Astrocyte of the spinal cord (primary cell): ENCODE data around the gene LAMTOR4.
A peak's percentile ranks its signal among the peaks of the same experiment; 100 is the strongest.

Experiments used
- DNase-seq: peaks from one replicate; pipeline ENCODE4 v3.0.0; 2011; ENCODE audit warnings: low read depth, low spot score
- H3K4me3 ChIP-seq: 2 replicates; pipeline ENCODE4 v1.5.1; 2011; ENCODE audit warnings: low read depth, mild to moderate bottlenecking, low read length, moderate library complexity
- CTCF ChIP-seq: IDR thresholded peaks from 2 replicates; pipeline ENCODE4 v1.5.1; 2012; ENCODE audit warnings: low read depth, mild to moderate bottlenecking, low read length, inconsistent platforms
- in situ Hi-C: cut with HindIII; loops from 2 replicates; pipeline ENCODE4 v1.10.0; 2017; ENCODE audit warnings: low sequenced_read_pairs

The LAMTOR4 gene

GRCh38 chr7:100152937-100153666, 4.4 kb downstream of the LAMTOR4 start:
- in situ Hi-C loops: no loop called here
- no peak overlapping the region for H3K4me3 ChIP-seq
- TF ChIP-seq CTCF: no peak
- no peak for DNase-seq

- no peak for TF ChIP-seq CTCF
- in situ Hi-C loops: no loop called here
- H3K4me3 ChIP-seq: no peak overlapping the region
- no peak for DNase-seq
Measured at GRCh38 chr7:100153708-100154535, 5.2 kb downstream of the LAMTOR4 start.

GRCh38 chr7:100154651-100155491, 6.2 kb downstream of the LAMTOR4 start:
- H3K4me3 ChIP-seq: no peak overlapping the region
- in situ Hi-C loops: no loop called here
- no peak for TF ChIP-seq CTCF
- no peak for DNase-seq

GRCh38 chr7:100155553-100156317, 7.0 kb downstream of the LAMTOR4 start:
- DNase-seq: no peak
- in situ Hi-C loops: no loop called here
- H3K4me3 ChIP-seq: no peak overlapping the region
- TF ChIP-seq CTCF: no peak

GRCh38 chr7:100156331-100157068, 7.8 kb downstream of the LAMTOR4 start:
- in situ Hi-C loops: no loop called here
- DNase-seq: no peak
- no peak overlapping the region for H3K4me3 ChIP-seq
- no peak for TF ChIP-seq CTCF

- in situ Hi-C loops: no loop called here
- no peak for DNase-seq
- TF ChIP-seq CTCF: no peak
- peak overlapping the region; percentile 57 for H3K4me3 ChIP-seq
Measured at GRCh38 chr7:100157069-100157333, 8.3 kb downstream of the LAMTOR4 start.
